Ovary (tissue), 10 donors: Measurements from ENCODE around the gene YWHAG. TPM values are rescaled to one million over a fixed set of nuclear protein-coding genes. Genes with fewer than 3 reads are reported as not detected.

Source experiments
- DNase-seq, 5 donors: peaks; one replicate each; pipeline ENCODE4 v3.0.0-alpha.2; 2019 to 2020
- H3K27ac ChIP-seq, 2 donors: fragments of 200-600 bp; one replicate each; pipeline versions ENCODE4 v1.5.1 to v1.8.0; 2019 to 2022
- H3K27me3 ChIP-seq: fragments of 200-600 bp; one replicate; pipeline ENCODE4 v1.8.0; 2022
- H3K36me3 ChIP-seq: fragments of 200-600 bp; sonication (generic); one replicate; pipeline ENCODE4 v1.5.1; 2019
- H3K4me1 ChIP-seq: one replicate; pipeline ENCODE4 v1.8.1; 2013; ENCODE audit warnings: mild to moderate bottlenecking, moderate library complexity; ENCODE audit not compliant: insufficient read depth
- H3K4me3 ChIP-seq: fragments of 200-600 bp; sonication (generic); one replicate; pipeline ENCODE4 v1.5.1; 2017
- H3K9me3 ChIP-seq, 2 donors: fragments of 200-600 bp in 1 of 2; sonication (generic) in 1 of 2; one replicate each; pipeline versions ENCODE4 v1.5.1 to v1.8.1; 2013 to 2019; ENCODE audit warnings: mild to moderate bottlenecking in 1 of 2, moderate library complexity in 1 of 2
- EP300 ChIP-seq: sonication (generic); formaldehyde crosslinking; IDR thresholded peaks from one replicate; pipeline ENCODE4 v1.6.1; 2017; ENCODE audit warnings: antibody characterized with exemption
- POLR2A ChIP-seq: fragments of 450-650 bp; IDR thresholded peaks from one replicate; pipeline ENCODE4 v1.6.1; 2017; ENCODE audit warnings: antibody characterized with exemption, mild to moderate bottlenecking, moderate library complexity
- WGBS, 3 donors: extraction: QIAGEN DNeasy Blood & Tissue Kit in 1 of 3; methylation state at CpG; one replicate each; pipeline versions ENCODE4 v1.1.5 to v1.1.7; 2013 to 2017; 5-methylcytosine and 5-hydroxymethylcytosine counted together
- intact Hi-C, 4 donors: fragments of 100-400 bp; cut with DNase I; formaldehyde crosslinking; loops; one replicate each; pipeline versions ENCODE4 v1.11.0 to v1.15.1; 2022 to 2023
- long read RNA-seq, 3 donors: library from polyadenylated mRNA in 2 of 3; unstranded in 2 of 3; transcript quantifications; one replicate each; pipeline ENCODE4 v2.0.0 and lab custom pipeline, GENCODE V29; 2021 to 2026
- polyA plus RNA-seq, 2 donors: library from polyadenylated mRNA; stranded (reverse); fragments of 200-250 nt in 1 of 2; fragments of 350-450 nt in 1 of 2; fragmentation: Illumina TruSeq in 1 of 2; extraction: RNeasy Lipid Tissue Mini Kit (QIAGEN cat#74804) in 1 of 2; gene quantifications; one replicate each; pipeline ENCODE4 v1.2.3, GENCODE V29; 2013 to 2014
- total RNA-seq, 7 donors: library from RNA; depleted of rRNA in 2 of 7; stranded (reverse); fragments of >200 nt in 2 of 7; fragmentation: NEBNext Ultra II Directional in 3 of 7; extraction: Animal tissue kit (Norgen Biotek cat#: 25700) in 3 of 7; gene quantifications; one replicate each; pipeline versions ENCODE4 v1.1.0 to v1.2.4, GENCODE V29; 2016 to 2023
- TF ChIP-seq, protein P1 (sequence below), 3 donors: fragments of 450-650 bp in 2 of 3; fragments of 200-600 bp in 1 of 3; IDR thresholded peaks; one replicate each; pipeline versions ENCODE4 v1.5.1 to v1.8.0; 2016 to 2022; ENCODE audit warnings: antibody characterized with exemption in 3 of 3, mild to moderate bottlenecking in 1 of 3
- donor health status: DM: no; HTN: no; CAD: no; lungs with moderate emphysema.
- donor health status: DM: no; HTN: no; CAD: no.
- donor health status: Bipolar disorder and iron deficiency.
- donor health status: DM: yes; HTN: yes; CAD: no.
- donor health status: DM: no; HTN: no; CAD: no.
- donor health status: DM: yes; HTN: yes; CAD: no.

Gene YWHAG
- total RNA-seq (100 to 1,000 TPM in 3 of 7 donors, 10 to 100 TPM in 4; 32.0 to 107 (median 99.2) TPM), polyA plus RNA-seq (100 to 1,000 TPM in 1 of 2 donors, 10 to 100 TPM in 1; 40.2 to 121 TPM)
- long read RNA-seq, donor 1, transcript YWHAG-201 (2 exons, 3,750 nt), result major isoform, 16 of 22 reads
- long read RNA-seq, donor 1, partial matches to known transcripts, result 0 of 22 reads
- long read RNA-seq, donor 1, other reads (novel, unspliced or antisense), result 6 of 22 reads
- long read RNA-seq, donor 2, transcript YWHAG-201 (2 exons, 3,750 nt), result major isoform, 28 of 28 reads
- long read RNA-seq, donor 2, partial matches to known transcripts, result 0 of 28 reads
- long read RNA-seq, donor 2, other reads (novel, unspliced or antisense), result 0 of 28 reads
- long read RNA-seq, donor 3, partial matches to known transcripts, result 0 of 7 reads
- long read RNA-seq, donor 3, other reads (novel, unspliced or antisense), result 6 of 7 reads

DNA sequence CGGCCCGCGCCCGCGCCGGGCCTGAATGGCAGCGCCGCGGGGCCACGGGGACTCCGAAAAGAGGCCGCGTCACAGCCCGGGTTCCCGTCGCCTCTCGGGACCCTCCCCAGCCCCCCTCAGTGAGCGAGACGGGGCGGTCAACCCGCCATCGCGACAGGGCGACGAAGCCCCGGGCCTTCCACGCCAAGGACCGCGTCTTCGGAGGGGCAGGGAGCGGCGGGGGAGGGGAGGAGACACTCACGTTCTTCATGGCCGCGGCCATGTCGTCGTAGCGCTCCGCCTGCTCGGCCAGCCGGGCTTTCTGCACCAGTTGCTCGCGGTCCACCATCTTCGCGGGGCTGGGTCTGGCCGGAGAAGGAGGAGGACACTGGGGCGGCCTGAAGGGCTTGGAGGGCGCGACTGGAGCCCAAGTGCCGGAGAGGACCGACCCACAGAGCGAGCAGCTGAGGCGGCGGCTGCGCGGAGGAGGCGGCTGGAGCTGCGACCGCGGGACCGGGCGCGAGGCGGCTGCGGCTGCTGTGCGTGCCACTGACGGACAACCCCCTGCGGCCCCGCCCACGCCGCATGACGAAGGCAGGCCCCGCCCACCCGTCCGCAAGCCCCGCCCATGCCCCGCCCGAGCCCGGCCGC is at the start of gene YWHAG:
YWHAG (minus strand) TSS at position 511 of the 630 bp plus-strand sequence; CDS start at position 328, 183 bp downstream.
- intact Hi-C loops, result loop anchor here in 3 of 4 donors (2.0 to 10.0 kb wide), 4 partner anchors 36 to 56 kb away; no protein-coding TSS in a partner anchor
- Histone ChIP-seq H3K4me1 (peaks cover 9% of the 10 kb centered on the region), H3K27ac (peak within 1 kb of the TSS; percentile 95 to 97), H3K4me3 (peak within 1 kb of the TSS; percentile 99), H3K36me3 (no peaks in the 10 kb centered on the region), H3K27me3 (no peaks in the 10 kb centered on the region), H3K9me3 (no peaks in the 10 kb centered on the region)
- DNase-seq, result peak; percentile 88 to 95 (median 92)
- WGBS, 3 donors, result 0 to 1% (median 0%) methylated on average over 37 to 80 of the region's 80 CpGs
- TF ChIP-seq POLR2A, result peak; percentile 99
- TF ChIP-seq EP300, result no peak
- TF ChIP-seq, protein P1, sequence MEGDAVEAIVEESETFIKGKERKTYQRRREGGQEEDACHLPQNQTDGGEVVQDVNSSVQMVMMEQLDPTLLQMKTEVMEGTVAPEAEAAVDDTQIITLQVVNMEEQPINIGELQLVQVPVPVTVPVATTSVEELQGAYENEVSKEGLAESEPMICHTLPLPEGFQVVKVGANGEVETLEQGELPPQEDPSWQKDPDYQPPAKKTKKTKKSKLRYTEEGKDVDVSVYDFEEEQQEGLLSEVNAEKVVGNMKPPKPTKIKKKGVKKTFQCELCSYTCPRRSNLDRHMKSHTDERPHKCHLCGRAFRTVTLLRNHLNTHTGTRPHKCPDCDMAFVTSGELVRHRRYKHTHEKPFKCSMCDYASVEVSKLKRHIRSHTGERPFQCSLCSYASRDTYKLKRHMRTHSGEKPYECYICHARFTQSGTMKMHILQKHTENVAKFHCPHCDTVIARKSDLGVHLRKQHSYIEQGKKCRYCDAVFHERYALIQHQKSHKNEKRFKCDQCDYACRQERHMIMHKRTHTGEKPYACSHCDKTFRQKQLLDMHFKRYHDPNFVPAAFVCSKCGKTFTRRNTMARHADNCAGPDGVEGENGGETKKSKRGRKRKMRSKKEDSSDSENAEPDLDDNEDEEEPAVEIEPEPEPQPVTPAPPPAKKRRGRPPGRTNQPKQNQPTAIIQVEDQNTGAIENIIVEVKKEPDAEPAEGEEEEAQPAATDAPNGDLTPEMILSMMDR (IDR thresholded peaks at IDR 0.05), result peak in 1 of 3 donors; percentile 34

DNA sequence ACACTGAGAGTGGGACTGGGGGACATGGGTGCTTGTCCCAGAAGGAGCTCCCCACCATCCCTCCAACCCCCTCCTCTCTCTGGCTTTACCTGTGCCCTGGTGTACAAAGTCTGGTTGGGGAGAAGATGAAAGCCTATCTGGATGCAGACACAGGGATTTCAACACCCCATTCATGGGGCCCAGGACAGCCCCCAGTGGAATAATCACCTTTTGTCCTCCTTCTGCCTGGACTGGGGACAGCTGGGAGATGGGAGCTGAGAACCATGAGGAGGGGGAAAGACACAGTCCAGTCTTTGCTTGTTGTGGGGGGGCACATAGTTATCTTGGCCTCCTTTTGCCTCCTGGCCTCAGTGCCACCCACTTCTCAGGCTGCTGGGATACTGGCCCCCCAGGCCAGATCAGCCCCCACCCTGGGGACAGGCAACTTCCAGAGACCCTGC is 49.4 kb upstream of the YWHAG start:
- DNase-seq, result no peak
- Histone ChIP-seq H3K27me3 (no peaks in the 10 kb centered on the region), H3K36me3 (no peaks in the 10 kb centered on the region), H3K4me3 (no peak overlapping the region), H3K9me3 (no peaks in the 10 kb centered on the region), H3K27ac (no peak overlapping the region), H3K4me1 (no peaks in the 10 kb centered on the region)
- TF ChIP-seq EP300 (no peak), POLR2A (no peak)
- TF ChIP-seq, protein P1 (IDR thresholded peaks at IDR 0.05), result no peak
- intact Hi-C loops, result no loop called here

DNA sequence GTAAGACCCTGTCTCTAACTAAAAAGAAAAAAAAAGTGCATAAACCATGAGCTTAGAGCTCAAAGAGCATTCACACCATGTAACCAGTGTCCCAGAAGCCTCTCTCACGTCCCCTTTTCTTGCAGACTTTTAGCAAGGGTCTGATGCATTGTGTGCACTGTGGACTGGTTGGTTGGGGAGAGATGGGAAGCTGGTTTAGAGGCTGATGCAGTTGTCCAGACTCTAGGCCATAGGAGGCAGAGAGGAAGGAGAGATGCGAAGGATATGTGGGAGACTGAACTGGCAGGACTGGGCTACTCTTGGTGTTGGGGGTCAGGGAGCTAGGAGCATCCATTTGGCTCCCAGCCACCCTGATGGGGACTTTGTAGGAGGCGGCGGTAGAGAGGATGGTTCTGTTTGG is 48.9 kb upstream of the YWHAG start:
- no peaks in the 10 kb centered on the region for H3K36me3 ChIP-seq
- TF ChIP-seq, protein P1 (IDR thresholded peaks at IDR 0.05), result no peak
- no peak for TF ChIP-seq EP300
- no peak for TF ChIP-seq POLR2A
- H3K27ac ChIP-seq, result no peak overlapping the region
- no peaks in the 10 kb centered on the region for H3K4me1 ChIP-seq
- no peak overlapping the region for H3K4me3 ChIP-seq
- 76 to 87% (median 82%) methylated on average over 2 to 4 of the region's 4 CpGs for WGBS, 3 donors
- DNase-seq, result no peak
- no peaks in the 10 kb centered on the region for H3K9me3 ChIP-seq
- intact Hi-C loops, result no loop called here
- H3K27me3 ChIP-seq, result no peaks in the 10 kb centered on the region

DNA sequence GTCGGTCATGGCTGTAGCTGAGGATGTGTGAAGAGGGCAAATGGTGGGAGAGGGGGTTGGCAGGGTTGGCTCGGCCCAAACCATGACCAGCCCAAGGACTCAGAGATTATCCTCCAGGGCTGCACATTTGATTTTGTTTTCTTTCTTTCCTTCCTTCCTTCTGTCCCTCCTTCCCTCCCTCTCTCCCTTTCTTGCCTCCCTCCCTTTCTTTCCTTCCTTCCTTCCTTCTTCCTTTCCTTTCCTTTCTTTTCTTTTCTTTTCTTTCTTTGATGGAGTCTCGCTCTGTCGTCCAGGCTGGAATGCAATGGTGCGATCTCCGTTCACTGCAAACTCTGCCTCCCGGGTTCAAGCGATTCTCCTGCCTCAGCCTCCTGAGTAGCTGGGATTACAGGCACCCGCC is 46.9 kb upstream of the YWHAG start:
- intact Hi-C loops, result no loop called here
- Histone ChIP-seq H3K27me3 (no peaks in the 10 kb centered on the region), H3K4me1 (no peaks in the 10 kb centered on the region), H3K27ac (no peak overlapping the region), H3K9me3 (no peaks in the 10 kb centered on the region), H3K4me3 (no peak overlapping the region), H3K36me3 (no peaks in the 10 kb centered on the region)
- 81 to 91% (median 89%) methylated on average over 9 of the region's 9 CpGs for WGBS, 3 donors
- no peak for TF ChIP-seq EP300
- TF ChIP-seq, protein P1 (IDR thresholded peaks at IDR 0.05), result no peak
- no peak for TF ChIP-seq POLR2A
- no peak for DNase-seq
